GM20000 (cell line): Measurements from ENCODE around the gene BFSP2.

Source experiments
- DNase-seq: peaks from one replicate; pipeline ENCODE4 v3.0.0; 2012; ENCODE audit warnings: low spot score
- CTCF ChIP-seq: IDR thresholded peaks from 2 replicates; pipeline ENCODE4 v1.5.1; 2012; ENCODE audit warnings: mild to moderate bottlenecking, control low read depth; ENCODE audit errors: extremely low read depth, missing control alignments

BFSP2 gene

GRCh38 chr3:133383175-133383574 is 16.7 kb upstream of the BFSP2 start:
- no peak for TF ChIP-seq CTCF
- no peak for DNase-seq

GRCh38 chr3:133383741-133384140 is 16.1 kb upstream of the BFSP2 start:
- no peak for TF ChIP-seq CTCF
- no peak for DNase-seq

GRCh38 chr3:133384331-133385027 is 15.4 kb upstream of the BFSP2 start:
- peak; percentile 61 for DNase-seq

GRCh38 chr3:133386876-133387275 is 13.0 kb upstream of the BFSP2 start:
- TF ChIP-seq CTCF: no peak
- DNase-seq: no peak

More at GRCh38 chr3:133384331-133385027, 15.4 kb upstream of the BFSP2 start:
- peak; percentile 66 for TF ChIP-seq CTCF

GRCh38 chr3:133387341-133387740 is 12.5 kb upstream of the BFSP2 start:
- no peak for DNase-seq
- no peak for TF ChIP-seq CTCF

- TF ChIP-seq CTCF: no peak
- DNase-seq: no peak
Observed at GRCh38 chr3:133388696-133389395, 11.0 kb upstream of the BFSP2 start.

- TF ChIP-seq CTCF: no peak
- DNase-seq: no peak
Observed at GRCh38 chr3:133390715-133391114, 9.1 kb upstream of the BFSP2 start.
